ENCODE measurements around the gene LRG1.
"Not testable (repeated sequence)": the region's sequence is repeated elsewhere in the genome, so short reads cannot be mapped to it uniquely, and the experiment has no call there.

LRG1 gene

GRCh38 chr19:4575267-4576015, 35.6 kb upstream of the LRG1 start:
- no peak for DNase-seq

- DNase-seq, result no peak
These were observed 33.8 kb upstream of the LRG1 start for GRCh38 chr19:4573682-4574081.

GRCh38 chr19:4571305-4571917, 31.6 kb upstream of the LRG1 start:
- no peak for DNase-seq

- no peak for DNase-seq
These were observed 31.1 kb upstream of the LRG1 start for GRCh38 chr19:4570916-4571304.

- no peak for DNase-seq
These were observed 30.6 kb upstream of the LRG1 start for GRCh38 chr19:4570402-4570801.

- no peak for DNase-seq
These were observed 29.1 kb upstream of the LRG1 start for GRCh38 chr19:4568886-4569285.

- DNase-seq, result no peak
These were observed 27.8 kb upstream of the LRG1 start for GRCh38 chr19:4567584-4568071.

GRCh38 chr19:4566402-4567051, 26.7 kb upstream of the LRG1 start:
- no peak for DNase-seq

- DNase-seq, result not testable (repeated sequence)
These were observed 23.7 kb upstream of the LRG1 start for GRCh38 chr19:4563562-4563961.

GRCh38 chr19:4562085-4562484, 22.2 kb upstream of the LRG1 start:
- DNase-seq, result not testable (repeated sequence)

- DNase-seq, result no peak
These were observed 19.7 kb upstream of the LRG1 start, which contains the start of gene SEMA6B for GRCh38 chr19:4559569-4559968. SEMA6B (minus strand) TSS chr19:4559684; CDS start chr19:4558457, 1,227 bp downstream.

- DNase-seq, result peak; percentile 12
These were observed 18.4 kb upstream of the LRG1 start for GRCh38 chr19:4557971-4558941.

- no peak for DNase-seq
These were observed 17.5 kb upstream of the LRG1 start for GRCh38 chr19:4557144-4557970.

- DNase-seq, result no peak
These were observed 16.8 kb upstream of the LRG1 start for GRCh38 chr19:4556597-4557127.

- DNase-seq, result no peak
These were observed 16.1 kb upstream of the LRG1 start for GRCh38 chr19:4555657-4556561.

- DNase-seq, result no peak
These were observed 14.9 kb upstream of the LRG1 start for GRCh38 chr19:4554717-4555116.

- DNase-seq, result no peak
These were observed 13.9 kb upstream of the LRG1 start for GRCh38 chr19:4553775-4554174.

GRCh38 chr19:4553092-4553695, 13.4 kb upstream of the LRG1 start:
- no peak for DNase-seq

- DNase-seq, result no peak
These were observed 12.6 kb upstream of the LRG1 start for GRCh38 chr19:4552525-4552819.

GRCh38 chr19:4550479-4551050, 10.7 kb upstream of the LRG1 start:
- no peak for DNase-seq
